SK-N-SH treated with all-trans-retinoic acid at 6 μM for 48 hours (cell line): Measurements from ENCODE around the gene NR2F2.

Source experiments
- ATAC-seq: fragments of 200-7000 bp; cut with Tn5 transposase; 3 replicates; pipeline ENCODE4 v1.9.1; 2020; ENCODE audit warnings: mild to moderate bottlenecking, moderate library complexity
- BACH2 ChIP-seq: fragments of 250-450 bp; sonication (Bioruptor Pico); IDR thresholded peaks from 2 replicates; pipeline ENCODE4 v1.9.0; 2021; ENCODE audit warnings: mild to moderate bottlenecking, borderline replicate concordance
- CSDC2 ChIP-seq: fragments of 250-450 bp; sonication (Bioruptor Pico); IDR thresholded peaks from 2 replicates; pipeline ENCODE4 v1.5.0; 2020; ENCODE audit warnings: mild to moderate bottlenecking, moderate library complexity
- ESRRG ChIP-seq: fragments of 250-450 bp; sonication (Bioruptor Pico); IDR thresholded peaks from 2 replicates; pipeline ENCODE4 v1.6.1; 2021; ENCODE audit warnings: mild to moderate bottlenecking
- RARB ChIP-seq: fragments of 250-450 bp; sonication (Bioruptor Pico); IDR thresholded peaks from 2 replicates; pipeline ENCODE4 v1.8.0; 2021; ENCODE audit warnings: mild to moderate bottlenecking, moderate library complexity
- SNAI2 ChIP-seq: fragments of 250-450 bp; sonication (Bioruptor Pico); IDR thresholded peaks from 2 replicates; pipeline ENCODE4 v1.5.0; 2020; ENCODE audit warnings: mild to moderate bottlenecking, moderate library complexity
- TCF4 ChIP-seq: fragments of 250-450 bp; sonication (Bioruptor Pico); IDR thresholded peaks from 2 replicates; pipeline ENCODE4 v1.8.0; 2021; ENCODE audit warnings: mild to moderate bottlenecking, moderate library complexity, borderline replicate concordance
- TOX ChIP-seq: fragments of 250-450 bp; sonication (Bioruptor Pico); IDR thresholded peaks from 2 replicates; pipeline ENCODE4 v1.8.0; 2021; ENCODE audit warnings: mild to moderate bottlenecking, moderate library complexity, borderline replicate concordance
- ZC3H10 ChIP-seq: fragments of 250-450 bp; sonication (Bioruptor Pico); IDR thresholded peaks from 2 replicates; pipeline ENCODE4 v1.5.1; 2021; ENCODE audit warnings: mild to moderate bottlenecking, moderate library complexity
- ZFP3 ChIP-seq: fragments of 250-450 bp; sonication (Bioruptor Pico); IDR thresholded peaks from 2 replicates; pipeline ENCODE4 v1.5.0; 2020; ENCODE audit warnings: mild to moderate bottlenecking, moderate library complexity
- ZNF70 ChIP-seq: fragments of 450-650 bp; formaldehyde crosslinking; IDR thresholded peaks from 2 replicates; pipeline ENCODE4 v1.5.0; 2020; ENCODE audit warnings: mild to moderate bottlenecking, moderate library complexity
- ZNF8 ChIP-seq: fragments of 450-650 bp; formaldehyde crosslinking; IDR thresholded peaks from 2 replicates; pipeline ENCODE4 v1.5.0; 2020; ENCODE audit warnings: mild to moderate bottlenecking, moderate library complexity
- TF ChIP-seq, protein P1 (sequence below): fragments of 250-450 bp; sonication (Bioruptor Pico); IDR thresholded peaks from 2 replicates; pipeline ENCODE4 v1.8.0; 2021; ENCODE audit warnings: low read depth, mild to moderate bottlenecking, moderate library complexity, borderline replicate concordance
- TF ChIP-seq, protein P2 (sequence below): fragments of 250-450 bp; sonication (Bioruptor Pico); IDR thresholded peaks from 2 replicates; pipeline ENCODE4 v1.5.1; 2021; ENCODE audit warnings: mild to moderate bottlenecking, moderate library complexity
- TF ChIP-seq, protein P3 (sequence below): fragments of 250-450 bp; sonication (Bioruptor Pico); IDR thresholded peaks from 2 replicates; pipeline ENCODE4 v1.5.0; 2020; ENCODE audit warnings: mild to moderate bottlenecking, moderate library complexity
- TF ChIP-seq, protein P4 (sequence below): fragments of 250-450 bp; sonication (Bioruptor Pico); IDR thresholded peaks from 2 replicates; pipeline ENCODE4 v1.8.0; 2020; ENCODE audit warnings: mild to moderate bottlenecking, moderate library complexity, borderline replicate concordance

Gene NR2F2

DNA sequence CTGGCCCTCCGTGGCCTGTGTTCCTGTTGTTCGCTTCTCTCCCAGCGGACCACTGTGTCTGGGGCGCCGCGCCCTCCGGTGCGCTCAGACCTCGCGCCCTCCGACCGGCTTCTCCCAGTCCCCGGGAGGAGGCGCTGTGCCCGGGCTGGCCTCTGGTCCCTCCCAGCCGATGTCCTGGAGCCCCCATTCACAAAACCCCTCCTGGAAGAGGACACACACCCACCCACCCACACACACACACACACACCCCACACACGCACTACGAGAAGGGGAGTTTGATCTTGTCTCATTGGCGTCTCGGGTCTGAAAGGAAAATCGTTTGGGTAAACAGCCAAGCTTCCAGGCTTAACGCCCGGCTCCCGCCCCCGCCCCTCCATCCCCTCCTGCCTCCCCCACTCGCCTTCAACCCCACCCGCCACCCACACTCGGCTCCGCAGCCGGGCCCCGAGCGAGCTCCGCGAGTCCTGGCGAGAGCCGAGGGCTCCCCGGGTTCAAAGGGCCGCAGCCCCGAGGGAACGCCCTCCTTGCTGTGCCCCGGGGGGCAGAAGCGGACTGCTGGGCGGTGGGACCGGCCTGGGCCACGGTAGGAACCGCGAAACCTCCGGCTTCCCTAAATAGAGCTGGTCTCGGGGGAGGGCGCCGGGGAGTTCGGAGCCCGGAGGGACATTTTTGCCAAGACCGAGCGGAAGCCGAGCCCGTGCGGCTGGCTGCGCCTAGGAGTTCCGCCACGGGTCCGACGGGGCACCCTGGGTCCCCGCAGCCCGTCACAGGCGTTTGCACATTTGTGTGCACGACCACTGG lies 23.6 kb downstream of the NR2F2 start:
- TF ChIP-seq ZNF70 (CRISPR knock-in tag) (no peak), TOX (CRISPR knock-in tag) (no peak), ZFP3 (no peak), ZC3H10 (CRISPR knock-in tag) (no peak), BACH2 (no peak), ESRRG (CRISPR knock-in tag) (no peak), TCF4 (CRISPR knock-in tag) (no peak)
- TF ChIP-seq, protein P1, sequence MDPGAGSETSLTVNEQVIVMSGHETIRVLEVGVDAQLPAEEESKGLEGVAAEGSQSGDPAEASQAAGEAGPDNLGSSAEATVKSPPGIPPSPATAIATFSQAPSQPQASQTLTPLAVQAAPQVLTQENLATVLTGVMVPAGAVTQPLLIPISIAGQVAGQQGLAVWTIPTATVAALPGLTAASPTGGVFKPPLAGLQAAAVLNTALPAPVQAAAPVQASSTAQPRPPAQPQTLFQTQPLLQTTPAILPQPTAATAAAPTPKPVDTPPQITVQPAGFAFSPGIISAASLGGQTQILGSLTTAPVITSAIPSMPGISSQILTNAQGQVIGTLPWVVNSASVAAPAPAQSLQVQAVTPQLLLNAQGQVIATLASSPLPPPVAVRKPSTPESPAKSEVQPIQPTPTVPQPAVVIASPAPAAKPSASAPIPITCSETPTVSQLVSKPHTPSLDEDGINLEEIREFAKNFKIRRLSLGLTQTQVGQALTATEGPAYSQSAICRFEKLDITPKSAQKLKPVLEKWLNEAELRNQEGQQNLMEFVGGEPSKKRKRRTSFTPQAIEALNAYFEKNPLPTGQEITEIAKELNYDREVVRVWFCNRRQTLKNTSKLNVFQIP (CRISPR knock-in tag) = no peak
- TF ChIP-seq, protein P2, sequence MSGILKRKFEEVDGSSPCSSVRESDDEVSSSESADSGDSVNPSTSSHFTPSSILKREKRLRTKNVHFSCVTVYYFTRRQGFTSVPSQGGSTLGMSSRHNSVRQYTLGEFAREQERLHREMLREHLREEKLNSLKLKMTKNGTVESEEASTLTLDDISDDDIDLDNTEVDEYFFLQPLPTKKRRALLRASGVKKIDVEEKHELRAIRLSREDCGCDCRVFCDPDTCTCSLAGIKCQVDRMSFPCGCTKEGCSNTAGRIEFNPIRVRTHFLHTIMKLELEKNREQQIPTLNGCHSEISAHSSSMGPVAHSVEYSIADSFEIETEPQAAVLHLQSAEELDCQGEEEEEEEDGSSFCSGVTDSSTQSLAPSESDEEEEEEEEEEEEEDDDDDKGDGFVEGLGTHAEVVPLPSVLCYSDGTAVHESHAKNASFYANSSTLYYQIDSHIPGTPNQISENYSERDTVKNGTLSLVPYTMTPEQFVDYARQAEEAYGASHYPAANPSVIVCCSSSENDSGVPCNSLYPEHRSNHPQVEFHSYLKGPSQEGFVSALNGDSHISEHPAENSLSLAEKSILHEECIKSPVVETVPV (CRISPR knock-in tag) = no peak
- TF ChIP-seq, protein P3, sequence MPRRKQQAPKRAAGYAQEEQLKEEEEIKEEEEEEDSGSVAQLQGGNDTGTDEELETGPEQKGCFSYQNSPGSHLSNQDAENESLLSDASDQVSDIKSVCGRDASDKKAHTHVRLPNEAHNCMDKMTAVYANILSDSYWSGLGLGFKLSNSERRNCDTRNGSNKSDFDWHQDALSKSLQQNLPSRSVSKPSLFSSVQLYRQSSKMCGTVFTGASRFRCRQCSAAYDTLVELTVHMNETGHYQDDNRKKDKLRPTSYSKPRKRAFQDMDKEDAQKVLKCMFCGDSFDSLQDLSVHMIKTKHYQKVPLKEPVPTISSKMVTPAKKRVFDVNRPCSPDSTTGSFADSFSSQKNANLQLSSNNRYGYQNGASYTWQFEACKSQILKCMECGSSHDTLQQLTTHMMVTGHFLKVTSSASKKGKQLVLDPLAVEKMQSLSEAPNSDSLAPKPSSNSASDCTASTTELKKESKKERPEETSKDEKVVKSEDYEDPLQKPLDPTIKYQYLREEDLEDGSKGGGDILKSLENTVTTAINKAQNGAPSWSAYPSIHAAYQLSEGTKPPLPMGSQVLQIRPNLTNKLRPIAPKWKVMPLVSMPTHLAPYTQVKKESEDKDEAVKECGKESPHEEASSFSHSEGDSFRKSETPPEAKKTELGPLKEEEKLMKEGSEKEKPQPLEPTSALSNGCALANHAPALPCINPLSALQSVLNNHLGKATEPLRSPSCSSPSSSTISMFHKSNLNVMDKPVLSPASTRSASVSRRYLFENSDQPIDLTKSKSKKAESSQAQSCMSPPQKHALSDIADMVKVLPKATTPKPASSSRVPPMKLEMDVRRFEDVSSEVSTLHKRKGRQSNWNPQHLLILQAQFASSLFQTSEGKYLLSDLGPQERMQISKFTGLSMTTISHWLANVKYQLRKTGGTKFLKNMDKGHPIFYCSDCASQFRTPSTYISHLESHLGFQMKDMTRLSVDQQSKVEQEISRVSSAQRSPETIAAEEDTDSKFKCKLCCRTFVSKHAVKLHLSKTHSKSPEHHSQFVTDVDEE (CRISPR knock-in tag) = no peak
- TF ChIP-seq, all 23 proteins: peak for 0
- peak; percentile 27; the same call in 2 of the 3 replicates for ATAC-seq

DNA sequence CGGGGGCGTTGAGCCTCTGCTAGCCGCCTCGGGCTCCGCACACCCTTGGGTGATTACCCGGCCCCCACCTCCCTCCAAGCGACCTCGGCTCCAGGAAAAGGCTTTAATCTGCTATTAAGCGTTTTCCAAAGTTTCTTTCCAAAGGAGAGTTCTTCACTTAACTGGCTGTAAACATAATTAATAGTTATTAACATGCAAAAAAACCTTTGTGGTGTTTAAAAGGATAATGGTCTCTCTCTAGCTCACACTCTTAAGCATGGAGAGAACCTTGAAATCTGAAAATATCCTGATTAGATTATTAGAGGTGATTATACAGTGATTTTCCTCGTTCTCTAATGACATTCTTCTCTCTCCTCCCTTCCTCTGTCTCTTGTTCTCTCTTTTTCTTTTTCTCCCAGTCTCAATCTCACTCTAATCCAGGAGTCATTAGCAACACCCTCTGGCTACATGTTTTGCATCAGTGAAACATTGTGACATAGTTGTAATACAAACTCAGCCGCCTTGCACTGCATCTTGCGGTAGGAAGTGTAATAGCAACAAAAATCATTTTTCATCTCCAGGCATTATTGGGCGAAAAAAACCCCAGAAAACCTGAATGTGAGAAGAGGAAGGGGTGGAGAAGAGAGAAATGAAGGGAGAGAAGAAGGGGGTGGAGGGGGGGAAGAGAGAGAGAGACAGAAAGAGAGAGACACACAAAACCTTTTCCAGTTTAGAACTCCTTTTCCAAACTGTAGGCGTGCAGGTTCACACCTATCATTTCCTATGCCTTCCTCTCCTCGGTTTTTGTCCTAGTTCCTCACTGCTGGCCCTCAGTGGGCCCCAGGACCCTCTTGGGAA lies 24.4 kb downstream of the NR2F2 start:
- TF ChIP-seq ZNF70 (CRISPR knock-in tag) (no peak), TCF4 (CRISPR knock-in tag) (no peak), RARB (CRISPR knock-in tag) (no peak), ZNF8 (CRISPR knock-in tag) (no peak), CSDC2 (CRISPR knock-in tag) (no peak), ZC3H10 (CRISPR knock-in tag) (no peak), SNAI2 (CRISPR knock-in tag) (no peak), TOX (CRISPR knock-in tag) (no peak)
- TF ChIP-seq, protein P1 (CRISPR knock-in tag) = no peak
- TF ChIP-seq, protein P2 (CRISPR knock-in tag) = no peak
- TF ChIP-seq, protein P4, sequence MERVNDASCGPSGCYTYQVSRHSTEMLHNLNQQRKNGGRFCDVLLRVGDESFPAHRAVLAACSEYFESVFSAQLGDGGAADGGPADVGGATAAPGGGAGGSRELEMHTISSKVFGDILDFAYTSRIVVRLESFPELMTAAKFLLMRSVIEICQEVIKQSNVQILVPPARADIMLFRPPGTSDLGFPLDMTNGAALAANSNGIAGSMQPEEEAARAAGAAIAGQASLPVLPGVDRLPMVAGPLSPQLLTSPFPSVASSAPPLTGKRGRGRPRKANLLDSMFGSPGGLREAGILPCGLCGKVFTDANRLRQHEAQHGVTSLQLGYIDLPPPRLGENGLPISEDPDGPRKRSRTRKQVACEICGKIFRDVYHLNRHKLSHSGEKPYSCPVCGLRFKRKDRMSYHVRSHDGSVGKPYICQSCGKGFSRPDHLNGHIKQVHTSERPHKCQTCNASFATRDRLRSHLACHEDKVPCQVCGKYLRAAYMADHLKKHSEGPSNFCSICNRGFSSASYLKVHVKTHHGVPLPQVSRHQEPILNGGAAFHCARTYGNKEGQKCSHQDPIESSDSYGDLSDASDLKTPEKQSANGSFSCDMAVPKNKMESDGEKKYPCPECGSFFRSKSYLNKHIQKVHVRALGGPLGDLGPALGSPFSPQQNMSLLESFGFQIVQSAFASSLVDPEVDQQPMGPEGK (CRISPR knock-in tag) = no peak

More for the DNA sequence above, 24.4 kb downstream of the NR2F2 start:
- ATAC-seq = peak; percentile 20; the same call in 1 of the 3 replicates
